Right ventricle myocardium superior (tissue), 1 donor: ENCODE results near the gene COL24A1. TPM values are rescaled to one million over a fixed set of nuclear protein-coding genes. Genes with fewer than 3 reads are reported as not detected.
"Not testable (repeated sequence)": the region's sequence is repeated elsewhere in the genome, so short reads cannot be mapped to it uniquely, and the experiment has no call there.

Source experiments
- ATAC-seq: fragments of 200-7000 bp; cut with Tn5 transposase; one replicate; pipeline ENCODE4 v1.9.1; 2020; ENCODE audit warnings: mild to moderate bottlenecking; ENCODE audit not compliant: poor library complexity
- DNase-seq: peaks from one replicate; pipeline ENCODE4 v3.0.0-alpha.2; 2020
- intact Hi-C: fragments of 100-400 bp; cut with DNase I; formaldehyde crosslinking; loops from one replicate; pipeline ENCODE4 v1.11.2; 2022
- total RNA-seq: library from RNA; stranded (reverse); fragmentation: NEBNext Ultra II Directional; extraction: Animal tissue kit (Norgen Biotek cat#: 25700); gene quantifications from one replicate; pipeline ENCODE4 v1.2.1, GENCODE V29; 2021
- donor health status: DM: no; HTN: yes; CAD: no; lungs with severe emphysema.

Gene COL24A1
- total RNA-seq, 1 donor from 2014 or later = 1.9 TPM

GRCh38 chr1:85864727-85865126, 291.8 kb downstream of the COL24A1 start:
- no peak for ATAC-seq
- intact Hi-C loops = no loop called here
- DNase-seq = no peak

- intact Hi-C loops, DNase-seq, ATAC-seq: not testable (repeated sequence)
These were observed 292.9 kb downstream of the COL24A1 start for GRCh38 chr1:85863639-85864038.

DNA sequence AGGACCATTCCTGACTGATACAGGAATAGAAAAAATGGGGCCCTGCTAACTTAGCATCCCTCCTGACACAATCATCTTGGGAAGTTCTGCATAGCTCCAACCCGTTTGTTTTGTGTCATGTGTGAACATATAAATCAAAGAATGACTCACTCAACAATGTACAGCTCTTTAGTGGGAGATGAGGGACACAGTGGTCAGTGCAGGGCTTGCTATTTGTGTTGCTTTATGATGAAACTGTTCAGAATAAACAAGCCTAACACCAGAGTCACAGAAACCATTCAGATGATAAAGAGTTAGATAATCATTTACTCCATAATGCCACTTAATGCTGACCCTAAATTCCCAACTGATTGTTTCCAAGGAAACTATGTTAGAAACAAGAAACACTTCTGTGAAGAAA, 294.1 kb downstream of the COL24A1 start:
- no peak for DNase-seq
- intact Hi-C loops = no loop called here
- no peak for ATAC-seq

- DNase-seq = no peak
- intact Hi-C loops = no loop called here
These were observed 298.6 kb downstream of the COL24A1 start for GRCh38 chr1:85857991-85858390.

DNA sequence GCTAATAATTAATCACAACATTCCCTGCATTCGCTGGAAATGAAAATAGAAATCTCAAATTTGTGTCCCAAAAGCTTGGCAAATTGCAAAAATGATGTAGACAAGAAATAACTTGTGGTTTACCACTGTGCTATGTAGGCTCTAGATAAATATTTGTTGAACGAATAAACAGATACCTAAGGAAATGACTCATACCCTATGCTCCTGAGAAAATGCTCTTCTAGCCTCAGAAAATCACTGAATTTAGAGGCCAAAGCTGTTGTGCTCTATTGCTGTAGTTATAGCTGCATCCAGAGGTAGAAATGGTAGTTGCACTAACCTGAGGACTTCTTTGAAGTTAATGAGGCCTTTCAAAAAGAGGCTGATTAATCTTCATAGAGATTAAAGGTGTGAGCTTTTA, 306.3 kb downstream of the COL24A1 start:
- DNase-seq (no peak), ATAC-seq (no peak)
- intact Hi-C loops = no loop called here

More at GRCh38 chr1:85857991-85858390, 298.6 kb downstream of the COL24A1 start:
- ATAC-seq = no peak

- no peak for ATAC-seq
- intact Hi-C loops = no loop called here
- DNase-seq = no peak
These were observed 306.9 kb downstream of the COL24A1 start for GRCh38 chr1:85849660-85850059.

GRCh38 chr1:85847356-85847755, 309.2 kb downstream of the COL24A1 start:
- intact Hi-C loops = no loop called here
- DNase-seq (no peak), ATAC-seq (no peak)

DNA sequence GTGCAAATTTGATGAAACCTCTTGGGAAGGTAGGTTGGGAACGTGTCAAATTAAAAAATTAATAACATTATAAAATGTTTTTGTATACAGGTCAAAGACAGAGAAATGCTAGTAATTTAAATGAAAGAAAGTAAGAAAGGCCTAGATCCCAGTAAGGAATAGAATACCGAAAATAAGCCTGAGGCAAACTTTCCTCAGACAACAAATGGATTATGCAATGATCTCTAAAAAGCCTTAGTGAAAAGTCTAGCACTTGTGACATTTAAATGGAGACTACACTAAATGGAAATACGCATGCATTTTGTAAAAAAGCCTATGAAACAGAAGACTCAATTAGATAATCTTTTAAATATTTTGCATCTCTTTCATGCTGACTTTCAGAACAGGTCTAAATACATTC, 309.9 kb downstream of the COL24A1 start:
- intact Hi-C loops = no loop called here
- DNase-seq (no peak), ATAC-seq (no peak)

GRCh38 chr1:85839459-85839858, 317.1 kb downstream of the COL24A1 start:
- no peak for DNase-seq
- ATAC-seq = no peak
- intact Hi-C loops = no loop called here

DNA sequence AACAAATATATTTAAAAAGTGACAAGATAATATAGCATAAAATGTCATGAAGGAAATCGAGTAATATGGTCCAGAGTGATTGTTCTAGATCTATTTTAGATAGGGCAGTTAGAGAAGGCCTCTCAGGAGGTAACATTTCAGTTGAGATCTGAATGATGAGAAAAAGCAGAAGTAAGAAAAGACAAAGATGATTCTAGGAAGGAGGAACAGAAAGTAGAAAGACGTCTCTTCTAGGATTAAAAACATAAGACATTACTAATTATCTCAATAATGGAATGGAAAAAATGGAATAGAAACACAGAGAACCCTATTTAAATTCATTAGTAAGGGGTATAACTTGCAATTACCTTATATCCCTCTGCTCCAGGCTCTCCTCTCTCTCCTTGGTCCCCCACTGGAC, 318.3 kb downstream of the COL24A1 start:
- no peak for ATAC-seq
- intact Hi-C loops = no loop called here
- no peak for DNase-seq

DNA sequence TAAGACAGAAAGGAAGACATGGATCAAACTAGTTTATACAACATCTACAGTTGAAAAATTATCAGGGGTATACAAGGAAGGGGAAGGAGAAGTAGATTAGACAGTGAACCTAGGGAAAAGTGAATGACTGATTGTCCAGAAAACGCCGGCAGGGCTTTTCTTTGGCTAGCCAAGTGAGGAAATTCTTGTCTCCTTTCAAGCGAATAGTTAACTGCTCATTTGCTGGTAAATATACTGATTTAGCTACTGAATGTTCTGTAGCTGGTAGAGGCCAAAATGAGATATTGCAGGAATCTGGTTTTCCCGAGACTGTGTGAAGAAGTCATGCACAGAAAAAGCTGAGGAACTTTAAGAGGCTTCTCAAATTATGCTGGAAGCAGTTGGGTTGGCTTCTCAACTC, 319.8 kb downstream of the COL24A1 start:
- no peak for ATAC-seq
- no peak for DNase-seq
- intact Hi-C loops = no loop called here

DNA sequence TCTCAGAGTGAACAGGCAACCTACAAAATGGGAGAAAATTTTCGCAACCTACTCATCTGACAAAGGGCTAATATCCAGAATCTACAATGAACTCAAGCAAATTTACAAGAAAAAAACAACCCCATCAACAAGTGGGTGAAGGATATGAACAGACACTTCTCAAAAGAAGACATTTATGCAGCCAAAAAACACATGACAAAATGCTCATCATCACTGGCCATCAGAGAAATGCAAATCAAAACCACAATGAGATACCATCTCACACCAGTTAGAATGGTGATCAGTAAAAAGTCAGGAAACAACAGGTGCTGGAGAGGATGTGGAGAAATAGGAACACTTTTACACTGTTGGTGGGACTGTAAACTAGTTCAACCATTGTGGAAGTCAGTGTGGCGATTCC, 323.4 kb downstream of the COL24A1 start:
- ATAC-seq, intact Hi-C loops: not testable (repeated sequence)

GRCh38 chr1:85830837-85831236, 325.7 kb downstream of the COL24A1 start:
- intact Hi-C loops = no loop called here
- ATAC-seq (no peak), DNase-seq (no peak)

More for the DNA sequence above, 323.4 kb downstream of the COL24A1 start:
- DNase-seq = not testable (repeated sequence)

DNA sequence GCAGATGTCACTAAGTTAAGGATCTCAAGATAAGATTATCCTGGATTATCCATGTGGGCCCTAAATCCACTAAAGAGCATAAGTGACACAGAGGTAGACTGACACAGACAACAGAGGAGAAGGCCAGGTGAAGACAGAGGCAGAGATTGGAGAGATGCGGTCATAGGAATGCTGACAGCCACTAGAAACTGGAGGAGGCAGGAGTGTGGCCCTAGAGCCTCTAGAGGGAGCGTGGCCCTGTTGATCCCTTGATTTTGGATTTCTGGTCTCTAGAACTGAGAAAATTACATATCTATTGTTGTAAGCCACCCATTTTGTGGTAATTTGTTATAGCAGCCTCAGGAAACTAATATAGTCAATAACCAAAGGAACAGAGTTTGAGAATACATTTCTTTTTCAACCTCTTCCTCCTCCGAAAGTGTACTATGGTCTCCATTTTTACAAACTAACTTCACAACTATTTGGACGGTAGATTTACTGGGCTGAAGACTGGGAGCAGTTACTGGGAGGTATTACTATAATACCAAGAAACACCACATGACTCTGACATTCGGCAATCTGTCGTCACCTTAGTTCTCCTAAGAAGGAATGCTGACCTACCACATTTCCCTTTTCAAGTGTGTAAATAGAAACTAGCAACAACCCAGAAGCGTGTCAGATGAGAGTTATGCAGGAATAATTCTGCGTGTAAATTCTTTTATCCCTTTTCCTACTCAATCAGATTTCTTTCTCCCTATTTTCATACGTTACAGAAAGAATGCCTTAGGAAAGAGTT, 332.3 kb downstream of the COL24A1 start:
- intact Hi-C loops = no loop called here
- DNase-seq (no peak), ATAC-seq (no peak)

DNA sequence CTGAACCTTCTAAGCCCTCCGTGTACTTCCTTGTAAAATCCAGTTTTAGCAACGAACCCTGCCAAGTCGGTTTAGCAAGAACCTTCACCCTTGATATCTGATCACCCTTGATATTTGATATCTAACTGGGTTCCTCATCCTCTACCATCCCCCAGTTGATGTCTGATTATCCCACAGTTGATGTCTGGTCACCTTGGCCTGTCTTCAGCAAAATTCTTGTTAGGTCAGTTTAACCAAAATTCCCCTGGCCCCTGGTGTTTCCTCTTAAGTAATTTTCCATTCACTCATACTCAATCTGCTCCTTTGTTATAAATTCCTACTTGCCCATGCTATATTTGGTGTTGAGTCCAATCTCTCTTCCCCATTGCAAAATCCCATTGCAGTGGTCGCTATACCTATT, 333.9 kb downstream of the COL24A1 start:
- DNase-seq (no peak), ATAC-seq (no peak)

GRCh38 chr1:85818371-85818770, 338.2 kb downstream of the COL24A1 start:
- intact Hi-C loops = no loop called here
- DNase-seq (no peak), ATAC-seq (no peak)

More for the DNA sequence above, 333.9 kb downstream of the COL24A1 start:
- intact Hi-C loops = no loop called here

GRCh38 chr1:85816606-85817005, 340.0 kb downstream of the COL24A1 start:
- ATAC-seq = no peak
- intact Hi-C loops = no loop called here
- DNase-seq = no peak

- peak; percentile 79 for ATAC-seq
- intact Hi-C loops = no loop called here
- peak; percentile 42 for DNase-seq
These were observed 340.7 kb downstream of the COL24A1 start for GRCh38 chr1:85815906-85816305.

DNA sequence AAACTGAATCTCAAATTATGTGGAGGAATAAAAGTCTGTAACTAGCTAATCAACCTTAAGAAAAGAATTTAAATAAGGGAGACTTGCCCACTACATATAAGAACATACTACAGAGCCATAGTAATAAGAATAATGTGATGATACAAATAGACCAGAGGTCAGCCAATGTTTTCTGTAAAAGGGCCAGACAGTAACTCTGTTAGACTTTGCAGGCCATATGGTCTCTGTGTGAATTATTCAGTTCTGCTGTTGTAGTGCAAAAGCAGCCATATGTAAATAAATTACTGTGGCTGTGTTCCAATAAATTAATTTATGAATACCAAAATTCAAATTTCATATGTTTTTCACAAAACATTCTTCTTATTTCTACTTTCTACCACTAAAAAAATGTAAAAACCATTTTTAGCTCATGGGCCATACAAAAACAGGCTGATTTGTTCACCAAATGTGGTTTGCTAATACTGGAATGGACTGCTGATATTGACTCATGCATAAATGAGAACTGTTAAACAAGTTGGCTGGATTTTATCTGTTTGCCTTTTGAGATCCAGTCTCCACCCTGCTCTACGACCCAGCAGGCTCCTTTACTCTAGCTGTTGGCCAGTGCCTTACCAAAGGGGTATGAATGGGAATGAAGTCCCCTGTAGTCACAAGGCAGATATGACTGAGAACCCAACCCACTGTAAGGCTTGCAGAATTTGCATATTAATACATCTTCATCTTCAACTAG, 350.2 kb downstream of the COL24A1 start:
- no peak for DNase-seq
- ATAC-seq = no peak
- intact Hi-C loops = no loop called here

- intact Hi-C loops = no loop called here
- ATAC-seq (no peak), DNase-seq (no peak)
These were observed 355.1 kb downstream of the COL24A1 start for GRCh38 chr1:85801520-85801919.
